DOHH2 (cell line): Measurements from ENCODE around the gene HAPLN2.

ENCODE experiments used
- H3F3A ChIP-seq: fragments of 200-600 bp; sonication (generic), shearing (Covaris generic); 2 replicates; pipeline ENCODE4 v1.6.0; 2016; ENCODE audit warnings: antibody characterized with exemption, mild to moderate bottlenecking; ENCODE audit not compliant: control insufficient read depth, insufficient read depth
- H3K27ac ChIP-seq: fragments of 200-600 bp; sonication (generic); 2 replicates; pipeline ENCODE4 v1.5.1; 2014; ENCODE audit warnings: low read depth, mild to moderate bottlenecking, low read length, moderate library complexity
- H3K27me3 ChIP-seq: fragments of 200-600 bp; sonication (generic); 2 replicates; pipeline ENCODE4 v1.6.1; 2014; ENCODE audit warnings: mild to moderate bottlenecking, low read length, mixed read lengths; ENCODE audit not compliant: control insufficient read depth
- H3K36me3 ChIP-seq: fragments of 200-600 bp; sonication (generic); 2 replicates; pipeline ENCODE4 v1.6.1; 2014; ENCODE audit warnings: mild to moderate bottlenecking, low read length, moderate library complexity, mixed read lengths; ENCODE audit not compliant: control insufficient read depth
- H3K4me1 ChIP-seq: fragments of 200-600 bp; sonication (generic); 2 replicates; pipeline ENCODE4 v1.6.1; 2014; ENCODE audit warnings: mild to moderate bottlenecking, low read length, mixed read lengths; ENCODE audit not compliant: control insufficient read depth
- H3K4me2 ChIP-seq: fragments of 200-600 bp; sonication (generic); 2 replicates; pipeline ENCODE4 v1.6.0; 2014; ENCODE audit warnings: mild to moderate bottlenecking, low read length, moderate library complexity
- H3K4me3 ChIP-seq: fragments of 200-600 bp; sonication (generic); 2 replicates; pipeline ENCODE4 v1.5.1; 2014; ENCODE audit warnings: mild to moderate bottlenecking, low read length, mixed read lengths
- H3K79me2 ChIP-seq: fragments of 200-600 bp; sonication (generic); 2 replicates; pipeline ENCODE4 v1.6.1; 2014; ENCODE audit warnings: mild to moderate bottlenecking, low read length, mixed read lengths; ENCODE audit not compliant: control insufficient read depth
- H3K9me2 ChIP-seq: fragments of 200-600 bp; sonication (generic); replicated peaks from 2 replicates; pipeline ENCODE4 v1.6.1; 2014; ENCODE audit warnings: mild to moderate bottlenecking, low read length, mixed read lengths; ENCODE audit not compliant: control insufficient read depth
- H3K9me3 ChIP-seq: fragments of 200-600 bp; sonication (generic); 2 replicates; pipeline ENCODE4 v1.6.1; 2014; ENCODE audit warnings: antibody characterized with exemption, low read length, mixed read lengths; ENCODE audit not compliant: control insufficient read depth, insufficient read depth
- H4K20me1 ChIP-seq: fragments of 200-600 bp; sonication (generic); 2 replicates; pipeline ENCODE4 v1.6.0; 2014; ENCODE audit warnings: low read depth, mild to moderate bottlenecking, antibody characterized with exemption, low read length, moderate library complexity; ENCODE audit not compliant: control insufficient read depth, insufficient read depth
- EZH2phosphoT487 ChIP-seq: fragments of 200-600 bp; sonication (generic); IDR thresholded peaks from 2 replicates; pipeline ENCODE4 v1.6.1; 2017; ENCODE audit warnings: borderline replicate concordance, mild to moderate bottlenecking, antibody characterized with exemption, low read length, moderate library complexity, mixed read lengths
- TF ChIP-seq, protein P1 (sequence below): fragments of 200-600 bp; sonication (generic); IDR thresholded peaks from one replicate; pipeline ENCODE4 v1.5.1; 2014; ENCODE audit warnings: antibody characterized with exemption, mild to moderate bottlenecking, low read depth, low read length; ENCODE audit not compliant: poor library complexity, severe bottlenecking

The HAPLN2 gene

DNA sequence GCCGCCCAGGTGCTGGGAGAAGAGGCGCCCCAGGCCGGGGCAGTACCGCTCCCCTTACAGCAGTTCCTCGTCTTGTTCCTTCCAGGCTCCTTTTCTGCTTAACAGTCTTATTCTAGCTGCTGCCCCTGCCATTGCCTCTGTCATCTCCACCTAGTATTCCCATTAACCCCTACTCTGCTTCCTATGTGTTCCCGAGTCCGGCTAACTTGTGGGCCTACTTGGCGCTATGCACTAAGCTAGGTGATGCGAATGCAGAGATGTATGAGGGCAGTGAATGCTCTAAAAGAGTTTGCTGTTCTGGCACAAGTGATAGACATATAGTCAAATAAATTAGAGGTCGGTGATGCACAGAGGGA is 46.6 kb upstream of the HAPLN2 start:
- Histone ChIP-seq H3K9me3 (no peaks in the 10 kb centered on the region), H3K27me3 (0 out of 2 replicates have a peak, but pooled peaks cover 2% of the 10 kb centered on the region), H3K4me3 (peak overlapping the region; percentile 76), H3K27ac (no peak overlapping the region), H3F3A (no peaks in the 10 kb centered on the region), H3K4me2 (peak overlapping the region; percentile 93), H3K4me1 (peaks cover 17% of the 10 kb centered on the region), H3K9me2 (no peaks in the 10 kb centered on the region), H3K36me3 (peaks cover 8% of the 10 kb centered on the region; the same call in 1 of the 2 replicates), H3K79me2 (peaks cover 18% of the 10 kb centered on the region), H4K20me1 (no peaks in the 10 kb centered on the region)
- TF ChIP-seq, protein P1, sequence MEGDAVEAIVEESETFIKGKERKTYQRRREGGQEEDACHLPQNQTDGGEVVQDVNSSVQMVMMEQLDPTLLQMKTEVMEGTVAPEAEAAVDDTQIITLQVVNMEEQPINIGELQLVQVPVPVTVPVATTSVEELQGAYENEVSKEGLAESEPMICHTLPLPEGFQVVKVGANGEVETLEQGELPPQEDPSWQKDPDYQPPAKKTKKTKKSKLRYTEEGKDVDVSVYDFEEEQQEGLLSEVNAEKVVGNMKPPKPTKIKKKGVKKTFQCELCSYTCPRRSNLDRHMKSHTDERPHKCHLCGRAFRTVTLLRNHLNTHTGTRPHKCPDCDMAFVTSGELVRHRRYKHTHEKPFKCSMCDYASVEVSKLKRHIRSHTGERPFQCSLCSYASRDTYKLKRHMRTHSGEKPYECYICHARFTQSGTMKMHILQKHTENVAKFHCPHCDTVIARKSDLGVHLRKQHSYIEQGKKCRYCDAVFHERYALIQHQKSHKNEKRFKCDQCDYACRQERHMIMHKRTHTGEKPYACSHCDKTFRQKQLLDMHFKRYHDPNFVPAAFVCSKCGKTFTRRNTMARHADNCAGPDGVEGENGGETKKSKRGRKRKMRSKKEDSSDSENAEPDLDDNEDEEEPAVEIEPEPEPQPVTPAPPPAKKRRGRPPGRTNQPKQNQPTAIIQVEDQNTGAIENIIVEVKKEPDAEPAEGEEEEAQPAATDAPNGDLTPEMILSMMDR: no peak
- TF ChIP-seq EZH2phosphoT487: no peak

DNA sequence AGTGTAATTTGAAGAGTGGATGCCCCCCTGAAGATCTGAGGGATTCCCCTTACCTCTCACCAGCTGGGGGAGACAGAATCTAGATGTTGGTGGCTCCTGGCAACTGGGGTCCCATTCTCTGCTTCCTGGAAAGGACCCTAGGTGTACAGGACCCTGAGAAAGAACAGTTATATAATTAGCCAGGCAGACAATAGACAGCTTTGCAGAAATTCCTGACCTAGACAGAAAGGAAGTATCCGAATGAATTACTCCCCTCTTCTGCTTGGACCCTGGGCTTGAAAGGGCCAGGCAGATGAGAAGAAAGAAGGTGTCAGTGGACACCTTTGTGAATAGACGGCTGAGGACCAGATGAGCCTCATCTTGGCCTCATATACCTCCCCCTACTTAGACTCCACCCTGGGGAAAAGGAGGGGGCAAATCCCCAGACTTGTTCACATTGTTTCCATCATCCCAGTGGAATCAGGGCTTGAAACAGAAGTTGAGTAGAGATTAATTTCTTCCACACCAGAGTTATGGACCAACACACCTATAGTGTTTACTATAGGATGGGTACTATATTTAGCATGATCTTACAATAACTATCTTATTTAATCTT is 45.1 kb upstream of the HAPLN2 start:
- H3K9me2 ChIP-seq: no peaks in the 10 kb centered on the region
- H4K20me1 ChIP-seq: no peaks in the 10 kb centered on the region
- TF ChIP-seq, protein P1: no peak
- TF ChIP-seq EZH2phosphoT487: no peak
- H3K4me1 ChIP-seq: peaks cover 17% of the 10 kb centered on the region
- no peak overlapping the region for H3K4me2 ChIP-seq
- no peak overlapping the region for H3K4me3 ChIP-seq
- H3K27me3 ChIP-seq: 0 out of 2 replicates have a peak, but pooled peaks cover 2% of the 10 kb centered on the region
- H3K27ac ChIP-seq: no peak overlapping the region
- peaks cover 3% of the 10 kb centered on the region; the same call in 1 of the 2 replicates for H3K36me3 ChIP-seq
- no peaks in the 10 kb centered on the region for H3F3A ChIP-seq
- no peaks in the 10 kb centered on the region for H3K9me3 ChIP-seq
- peaks cover 18% of the 10 kb centered on the region for H3K79me2 ChIP-seq

DNA sequence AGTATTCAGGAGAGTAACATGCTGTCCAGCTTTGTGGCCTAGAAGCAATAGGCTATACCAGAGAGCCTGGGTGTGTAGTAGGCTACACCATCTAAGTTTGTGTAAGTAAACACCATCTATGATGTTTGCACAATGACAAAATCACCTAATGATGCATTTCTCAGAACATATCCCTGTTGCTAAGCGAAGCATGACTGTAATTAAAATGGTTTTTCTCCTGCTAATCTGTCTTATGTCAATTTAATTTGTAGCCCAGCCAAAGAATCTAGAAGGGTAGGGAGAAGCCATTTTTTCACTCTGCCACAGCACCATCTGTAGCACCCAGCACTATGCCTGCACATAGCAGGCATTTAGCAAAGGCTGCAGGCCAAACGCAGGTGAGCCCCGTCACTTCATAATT is 41.7 kb upstream of the HAPLN2 start:
- Histone ChIP-seq H3K27ac (no peak overlapping the region), H4K20me1 (no peaks in the 10 kb centered on the region), H3F3A (no peaks in the 10 kb centered on the region), H3K4me3 (no peak overlapping the region), H3K9me2 (no peaks in the 10 kb centered on the region), H3K4me2 (no peak overlapping the region), H3K9me3 (no peaks in the 10 kb centered on the region), H3K4me1 (peaks cover 14% of the 10 kb centered on the region), H3K79me2 (no peaks in the 10 kb centered on the region), H3K27me3 (0 out of 2 replicates have a peak, but pooled peaks cover 2% of the 10 kb centered on the region), H3K36me3 (no peaks in the 10 kb centered on the region)
- TF ChIP-seq EZH2phosphoT487: no peak
- TF ChIP-seq, protein P1: no peak
